ENCODE data around the gene RAB11FIP3.
A peak's percentile ranks its signal among the peaks of the same experiment; 100 is the strongest.

The RAB11FIP3 gene

DNA sequence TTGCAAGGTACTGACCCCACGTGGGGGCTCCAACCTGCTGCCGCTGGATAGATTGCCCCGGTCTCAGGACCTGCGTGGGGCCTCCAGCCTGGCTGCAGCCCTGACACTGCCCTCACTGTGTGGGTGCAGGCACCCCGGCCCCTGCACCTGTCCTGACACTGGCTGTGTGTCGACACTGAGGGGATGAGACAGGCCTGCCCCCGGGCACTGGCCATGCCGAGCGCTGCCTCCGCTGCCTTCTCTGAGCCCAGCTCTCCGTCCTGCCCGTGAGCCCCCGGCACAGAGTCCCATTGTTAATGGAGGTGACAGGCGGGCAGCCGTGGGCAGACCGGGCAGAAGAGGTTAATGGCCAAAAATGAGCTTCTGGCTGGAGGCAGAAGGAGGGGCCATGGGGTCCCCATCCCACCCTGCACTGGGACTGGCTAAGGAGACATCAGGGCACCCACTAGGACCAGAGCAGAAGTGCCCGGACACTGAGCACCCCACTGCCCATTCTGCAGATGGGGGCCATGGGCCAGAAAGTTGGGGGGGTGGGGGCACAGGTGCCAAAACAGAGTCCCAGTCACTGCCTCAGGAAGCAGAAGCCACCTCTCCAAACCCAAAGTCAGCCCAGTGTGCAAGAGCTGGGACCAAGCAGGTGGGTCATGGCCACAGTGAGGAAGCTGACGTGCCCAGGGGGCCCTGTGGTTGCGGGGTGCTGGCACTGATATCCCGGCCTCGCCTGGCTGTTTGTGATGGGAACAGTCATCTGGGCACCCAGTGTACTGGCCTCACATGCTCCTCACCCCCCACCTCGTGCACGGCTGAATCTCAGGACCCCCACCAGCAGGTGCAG is 132.2 kb downstream of the RAB11FIP3 start:
- DNase-seq, result no peak

- DNase-seq, result no peak
Observed at GRCh38 chr16:558298-559020, 133.0 kb downstream of the RAB11FIP3 start.

DNA sequence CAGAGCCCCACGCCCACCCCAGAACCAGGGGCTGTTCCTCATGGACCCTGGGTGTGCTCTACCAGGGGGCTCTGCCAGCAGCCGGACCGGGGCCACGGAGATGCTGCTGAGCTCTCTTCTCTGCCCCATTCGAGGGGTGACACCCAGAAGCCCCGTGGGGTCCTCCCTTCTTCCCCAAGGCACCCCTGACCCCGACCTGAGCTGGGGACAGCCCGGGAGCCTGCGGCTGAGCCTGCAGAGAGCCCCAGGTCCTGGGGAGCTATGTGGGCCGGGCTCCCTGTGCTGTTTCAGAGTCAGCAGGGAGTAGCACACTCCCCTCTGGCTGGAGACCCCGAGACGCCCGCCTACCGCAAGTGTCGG is 133.6 kb downstream of the RAB11FIP3 start:
- no peak for DNase-seq

- no peak for DNase-seq
Observed at GRCh38 chr16:559411-560203, 134.2 kb downstream of the RAB11FIP3 start.

- DNase-seq, result no peak
Observed at GRCh38 chr16:560204-560700, 134.8 kb downstream of the RAB11FIP3 start, which contains the start of gene PRR35. Gene PRR35 (plus strand): TSS chr16:560394. CDS start chr16:563295, 2,901 bp downstream.

DNA sequence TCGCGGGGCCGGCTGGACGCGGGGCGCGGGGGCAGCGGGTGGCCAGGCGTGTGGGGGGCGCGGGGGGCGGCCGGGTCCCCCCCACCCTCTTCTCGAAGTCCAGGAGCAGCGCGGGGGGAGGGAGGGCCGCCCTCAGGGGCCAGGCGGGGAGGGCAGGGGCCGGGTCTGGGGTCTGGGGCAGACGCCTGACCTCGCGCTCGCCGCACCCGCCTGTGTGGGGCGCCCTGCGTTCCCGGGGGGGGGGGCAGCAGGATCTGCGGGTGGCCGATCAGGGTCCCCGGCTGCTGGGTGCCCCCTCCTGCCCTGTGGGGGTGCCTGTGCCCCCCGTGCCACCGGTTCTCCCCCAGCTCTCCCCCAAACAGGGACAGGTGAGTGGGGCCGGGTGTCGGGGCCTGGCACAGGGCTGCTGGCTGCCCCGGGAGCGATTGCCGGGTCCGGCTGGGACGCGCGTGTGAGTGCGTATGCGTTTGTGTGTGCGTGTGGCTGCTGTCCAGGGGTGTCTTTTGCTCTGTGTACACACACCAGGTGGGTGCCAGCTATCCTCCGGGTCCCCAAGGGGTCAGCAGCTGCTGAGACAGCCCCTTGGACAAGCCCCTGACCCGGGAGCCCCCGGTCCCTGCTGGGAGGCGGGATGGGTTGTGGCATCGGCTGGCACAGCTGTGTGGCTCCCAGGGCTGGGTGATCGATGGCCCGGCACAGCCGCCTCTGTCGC is 135.4 kb downstream of the RAB11FIP3 start:
- DNase-seq, result no peak

- no peak for DNase-seq
Observed at GRCh38 chr16:561413-561794, 136.0 kb downstream of the RAB11FIP3 start.

DNA sequence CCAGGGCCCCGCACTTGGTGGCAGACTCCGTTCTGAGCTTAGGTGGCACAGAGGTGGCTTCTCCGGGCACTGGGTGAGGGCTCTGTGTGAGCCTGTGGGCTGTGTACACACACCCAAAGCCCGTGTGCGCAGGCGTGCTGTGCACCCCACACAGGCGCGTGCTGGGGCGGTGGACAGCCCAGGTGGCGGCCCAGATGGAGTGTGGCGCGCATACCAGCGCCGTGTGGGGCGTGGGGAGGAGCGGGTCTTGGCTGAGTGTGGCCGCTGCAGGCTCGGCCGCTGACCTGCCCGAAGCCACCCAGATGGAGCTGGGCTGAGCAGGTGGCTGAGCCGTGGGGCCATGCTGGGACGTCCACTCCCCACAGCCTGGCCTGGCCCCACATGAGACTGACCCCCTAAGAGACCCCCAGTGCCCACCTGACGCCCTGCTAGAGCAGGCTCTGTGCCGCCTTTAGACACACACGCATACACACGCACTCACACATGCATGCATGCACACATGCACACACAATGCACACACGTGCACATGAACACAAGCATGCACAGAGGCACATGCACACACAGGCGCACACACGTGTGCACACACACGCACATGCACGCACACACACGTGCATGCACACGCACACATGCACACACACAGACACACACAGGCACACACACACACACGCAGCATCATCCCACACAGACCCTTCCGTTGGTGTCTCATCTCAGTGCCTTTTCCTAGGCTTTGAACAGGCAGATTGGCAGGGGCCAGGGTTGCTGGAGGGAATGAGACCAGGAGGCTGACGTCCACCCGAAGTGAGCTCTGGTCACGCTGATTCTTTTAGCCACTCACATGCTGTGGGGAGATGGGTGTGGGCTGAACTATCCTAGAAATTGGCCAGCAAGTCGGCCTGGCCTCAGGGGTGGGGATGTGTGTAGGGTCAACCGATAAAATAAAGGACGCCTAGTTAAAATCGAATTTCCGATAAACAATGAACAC is 136.8 kb downstream of the RAB11FIP3 start:
- DNase-seq, result no peak

DNA sequence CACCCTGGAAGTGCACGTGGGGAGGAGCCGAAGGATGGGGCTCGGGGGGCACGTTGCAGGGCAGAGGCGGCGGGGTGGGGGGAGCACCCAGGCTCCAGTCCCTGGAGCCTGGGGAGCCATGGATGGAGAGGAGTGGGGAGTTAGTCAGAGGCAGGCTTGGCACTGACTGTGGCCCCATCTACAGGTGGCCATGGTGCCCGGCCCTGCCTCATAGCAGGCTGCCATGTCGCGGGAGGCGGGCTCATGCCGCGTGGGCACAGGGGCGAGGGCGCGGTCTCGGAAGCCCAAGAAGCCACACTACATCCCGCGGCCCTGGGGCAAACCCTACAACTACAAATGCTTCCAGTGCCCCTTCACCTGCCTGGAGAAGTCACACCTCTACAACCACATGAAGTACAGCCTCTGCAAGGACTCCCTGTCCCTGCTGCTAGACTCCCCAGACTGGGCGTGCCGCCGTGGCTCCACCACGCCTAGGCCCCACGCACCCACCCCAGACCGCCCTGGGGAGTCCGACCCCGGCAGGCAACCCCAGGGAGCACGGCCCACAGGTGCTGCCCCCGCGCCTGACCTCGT is 137.7 kb downstream of the RAB11FIP3 start:
- no peak for DNase-seq

GRCh38 chr16:564690-565418 is 139.4 kb downstream of the RAB11FIP3 start:
- DNase-seq, result no peak

DNA sequence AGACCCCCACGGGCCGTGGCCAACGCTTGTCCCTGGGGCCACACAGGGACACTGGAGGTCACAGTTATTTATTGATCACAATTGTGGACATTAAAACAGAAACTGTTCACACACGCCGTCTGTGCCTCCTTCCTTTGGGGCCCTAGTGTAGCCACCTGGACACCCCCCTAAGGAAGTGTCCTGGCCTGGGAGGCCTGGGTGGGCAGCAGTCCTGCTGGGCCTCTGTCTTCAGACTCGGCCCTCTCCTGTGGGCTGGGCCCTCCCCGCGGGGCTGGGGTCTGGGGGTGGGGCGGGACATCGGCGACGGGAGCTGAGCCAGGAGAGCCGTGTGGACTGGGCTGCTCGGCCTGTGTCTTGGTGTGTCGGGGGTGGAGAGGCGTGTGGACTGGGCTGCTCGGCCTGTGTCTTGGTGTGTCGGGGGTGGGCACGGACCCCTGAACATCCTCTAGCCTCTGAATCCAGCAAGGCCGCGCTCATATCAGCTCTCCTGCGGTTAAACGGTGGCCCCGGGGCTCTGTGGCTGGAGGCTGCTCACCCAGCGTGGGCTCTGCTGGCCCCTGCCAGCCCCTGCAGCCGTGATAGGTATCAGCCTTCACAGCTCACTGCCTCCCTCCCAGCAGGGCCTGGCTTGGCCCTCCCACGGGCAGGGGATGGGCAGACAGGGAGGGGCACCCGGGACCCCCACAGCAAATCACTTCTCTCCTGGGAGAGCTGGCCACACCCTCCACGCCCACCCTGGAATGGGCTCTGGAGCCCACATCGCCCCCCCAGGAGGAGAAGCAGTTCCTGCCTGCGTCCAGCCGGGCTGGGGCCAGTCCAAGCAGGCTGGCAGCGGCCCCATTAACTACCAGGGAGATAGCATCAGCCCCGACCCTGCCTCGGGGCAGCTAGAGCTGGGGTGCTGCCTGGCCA is 140.2 kb downstream of the RAB11FIP3 start:
- no peak for DNase-seq

- peak; percentile 49 for DNase-seq
Observed at GRCh38 chr16:566475-567372, 141.3 kb downstream of the RAB11FIP3 start, which contains the start of gene NHLRC4. Gene NHLRC4 (plus strand): TSS chr16:567005. CDS start chr16:568048, 1,043 bp downstream.

DNA sequence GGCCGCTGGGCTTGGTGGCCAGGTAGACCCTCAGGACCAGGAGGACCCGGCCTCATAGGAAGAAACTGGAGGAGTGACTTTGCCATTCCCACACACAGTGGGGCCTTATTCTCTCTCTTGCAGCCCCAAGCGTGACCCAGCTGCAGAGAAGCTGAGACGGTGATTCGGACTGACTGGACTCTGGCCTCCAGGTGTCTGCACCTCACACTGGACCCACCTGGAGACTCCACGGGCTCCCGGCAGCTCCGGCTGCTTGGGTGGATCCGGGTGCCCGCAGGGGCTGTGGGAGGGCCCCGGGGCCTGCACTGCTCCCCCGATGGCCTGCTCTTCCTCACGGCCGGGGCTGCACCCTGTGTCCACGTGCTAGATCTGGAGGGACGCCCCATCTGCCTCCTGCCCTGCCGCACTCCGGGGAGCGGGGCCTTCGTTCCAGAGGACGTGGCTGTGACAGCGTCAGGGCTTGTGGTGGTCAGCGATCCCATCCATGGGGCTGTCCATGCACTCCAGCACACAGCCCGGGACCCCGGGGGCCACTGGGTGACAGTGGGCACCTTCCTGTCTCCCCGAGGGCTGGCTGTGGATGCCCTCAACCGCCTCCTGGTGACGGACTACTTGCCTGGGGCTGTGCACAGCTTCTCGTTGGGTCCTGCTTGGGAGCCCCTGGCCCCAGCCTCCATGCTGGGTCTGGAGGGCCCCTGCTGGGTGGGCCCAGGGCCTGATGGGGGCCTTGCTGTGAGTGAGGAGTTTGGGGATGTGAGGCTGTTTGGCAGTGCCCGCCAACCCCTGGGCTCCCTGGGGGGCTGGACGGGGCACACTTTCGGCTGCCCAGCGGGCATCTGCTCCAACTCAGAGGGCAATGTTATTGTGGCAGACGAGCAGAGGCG is 142.2 kb downstream of the RAB11FIP3 start:
- no peak for DNase-seq

DNA sequence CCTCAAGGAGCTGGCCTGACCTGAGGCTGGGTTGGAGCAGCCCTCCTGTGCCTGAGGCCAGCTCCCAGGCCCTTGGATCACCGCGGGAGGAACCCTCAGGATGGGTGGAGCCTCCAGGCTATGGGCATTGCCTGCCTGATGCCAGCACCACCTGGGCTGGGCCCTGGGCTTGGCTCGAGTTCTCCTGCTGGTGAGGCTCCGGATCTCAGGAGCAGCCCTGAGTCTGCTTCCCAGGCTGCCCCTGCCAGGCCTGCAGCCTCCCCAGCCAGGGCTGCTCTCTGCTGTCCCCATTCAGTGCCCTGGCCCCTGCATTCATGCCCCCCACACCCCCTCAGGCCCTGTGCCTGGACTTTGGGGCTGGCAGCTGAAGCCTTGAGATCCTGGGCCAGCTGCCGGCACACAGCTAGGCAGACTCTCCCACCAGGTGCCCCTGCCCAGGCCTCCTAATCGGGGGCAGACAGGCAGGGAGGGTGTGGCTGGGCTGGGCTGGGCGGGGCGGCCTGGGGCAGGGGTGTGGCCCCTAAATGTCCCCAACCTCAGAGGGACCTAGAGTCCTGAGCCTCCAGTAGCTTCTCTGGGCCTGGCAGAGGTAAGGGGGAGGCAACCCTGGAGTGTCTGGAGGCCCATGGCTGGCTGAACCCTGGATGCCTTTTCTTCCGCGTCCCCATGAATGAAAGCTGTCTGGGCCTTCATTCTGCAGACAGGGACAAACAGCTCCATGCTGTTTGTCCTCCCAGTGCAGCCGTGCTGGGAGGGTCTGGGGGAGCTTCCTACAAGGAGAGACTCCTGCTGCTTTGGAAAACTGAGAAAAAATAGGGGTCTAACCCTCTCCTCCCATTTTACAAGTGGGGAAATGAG is 143.2 kb downstream of the RAB11FIP3 start:
- DNase-seq, result no peak

GRCh38 chr16:569445-570254 is 144.2 kb downstream of the RAB11FIP3 start, which contains the start of gene PIGQ:
Gene PIGQ (plus strand): TSS chr16:569968. CDS start chr16:574075, 4,107 bp downstream.
- peak; percentile 68 for DNase-seq
